HG02642 (cell line): ENCODE data around the gene ACR.

ENCODE experiments used
- ATAC-seq: cut with Tn5 transposase; IDR thresholded peaks from one replicate; pipeline ENCODE4 v1.9.1; 2021; ENCODE audit warnings: mild to moderate bottlenecking; ENCODE audit not compliant: unreplicated experiment, poor library complexity

The ACR gene

GRCh38 chr22:50702261-50702671, 35.7 kb upstream of the ACR start:
- ATAC-seq = no peak

GRCh38 chr22:50702821-50703725, 34.9 kb upstream of the ACR start:
- no peak for ATAC-seq

- no peak for ATAC-seq
Observed at GRCh38 chr22:50703726-50704509, 34.1 kb upstream of the ACR start.

GRCh38 chr22:50704510-50705218, 33.3 kb upstream of the ACR start:
- no peak for ATAC-seq

GRCh38 chr22:50705219-50705691, 32.7 kb upstream of the ACR start:
- ATAC-seq = no peak

- ATAC-seq = no peak
Observed at GRCh38 chr22:50705851-50706351, 32.1 kb upstream of the ACR start.

- ATAC-seq = no peak
Observed at GRCh38 chr22:50706481-50707125, 31.4 kb upstream of the ACR start.

GRCh38 chr22:50708474-50708873, 29.5 kb upstream of the ACR start:
- no peak for ATAC-seq

GRCh38 chr22:50708996-50709395, 29.0 kb upstream of the ACR start:
- ATAC-seq = no peak

- no peak for ATAC-seq
Observed at GRCh38 chr22:50710221-50710620, 27.8 kb upstream of the ACR start.

- no peak for ATAC-seq
Observed at GRCh38 chr22:50710886-50711285, 27.1 kb upstream of the ACR start.

- no peak for ATAC-seq
Observed at GRCh38 chr22:50711446-50712340, 26.3 kb upstream of the ACR start.

GRCh38 chr22:50712341-50713007, 25.5 kb upstream of the ACR start:
- no peak for ATAC-seq

- ATAC-seq = no peak
Observed at GRCh38 chr22:50713008-50713385, 25.0 kb upstream of the ACR start.

GRCh38 chr22:50713571-50714056, 24.4 kb upstream of the ACR start:
- no peak for ATAC-seq

- ATAC-seq = no peak
Observed at GRCh38 chr22:50714150-50714549, 23.9 kb upstream of the ACR start.

- ATAC-seq = no peak
Observed at GRCh38 chr22:50714631-50715179, 23.3 kb upstream of the ACR start.

- no peak for ATAC-seq
Observed at GRCh38 chr22:50715250-50715649, 22.8 kb upstream of the ACR start.
